NCI-H187 treated with DMSO at 0.1 percent for 48 hours (cell line): ENCODE measurements around the gene STX16.

Experiments used
- DNase-seq: peaks from one replicate; lab custom pipeline; 2025; lab: John Stamatoyannopoulos, UW

STX16 gene

GRCh38 chr20:58652606-58653294, 1.7 kb downstream of the STX16 start:
- no peak for DNase-seq

- no peak for DNase-seq
These were observed 3.3 kb downstream of the STX16 start for GRCh38 chr20:58654337-58654736.

- DNase-seq, result no peak
These were observed 4.4 kb downstream of the STX16 start for GRCh38 chr20:58655328-58656107.

GRCh38 chr20:58656831-58657230, 5.7 kb downstream of the STX16 start:
- DNase-seq, result no peak

- no peak for DNase-seq
These were observed 6.2 kb downstream of the STX16 start for GRCh38 chr20:58657262-58657661.

GRCh38 chr20:58657986-58658385, 6.9 kb downstream of the STX16 start:
- DNase-seq, result no peak

- DNase-seq, result no peak
These were observed 7.7 kb downstream of the STX16 start for GRCh38 chr20:58658760-58659159.

GRCh38 chr20:58659841-58660240, 8.8 kb downstream of the STX16 start:
- no peak for DNase-seq

GRCh38 chr20:58660855-58661597, 9.9 kb downstream of the STX16 start:
- no peak for DNase-seq

- no peak for DNase-seq
These were observed 10.8 kb downstream of the STX16 start for GRCh38 chr20:58661598-58662473.

- no peak for DNase-seq
These were observed 13.2 kb downstream of the STX16 start for GRCh38 chr20:58664331-58664730.

GRCh38 chr20:58664883-58665282, 13.8 kb downstream of the STX16 start:
- DNase-seq, result no peak

- no peak for DNase-seq
These were observed 14.5 kb downstream of the STX16 start for GRCh38 chr20:58665606-58666005.

GRCh38 chr20:58666702-58667101, 15.6 kb downstream of the STX16 start:
- no peak for DNase-seq

- DNase-seq, result no peak
These were observed 16.9 kb downstream of the STX16 start for GRCh38 chr20:58667975-58668374.

GRCh38 chr20:58668901-58669286, 17.8 kb downstream of the STX16 start:
- DNase-seq, result no peak

GRCh38 chr20:58669287-58670006, 18.4 kb downstream of the STX16 start:
- DNase-seq, result no peak

GRCh38 chr20:58670102-58670501, 19.0 kb downstream of the STX16 start:
- DNase-seq, result no peak

GRCh38 chr20:58670659-58671058, 19.6 kb downstream of the STX16 start:
- no peak for DNase-seq

- DNase-seq, result no peak
These were observed 22.0 kb downstream of the STX16 start for GRCh38 chr20:58673119-58673518.

GRCh38 chr20:58675146-58675584, 24.1 kb downstream of the STX16 start:
- no peak for DNase-seq
